ENCODE data around the gene GCKR.

- TF ChIP-seq CTCF (IDR thresholded peaks at IDR 0.05) (no peak), POLR2A (IDR thresholded peaks at IDR 0.05) (no peak)
These were observed 70.0 kb downstream of the GCKR start for GRCh38 chr2:27566628-27567027.
